Kidney (tissue), 14 donors: Measurements from ENCODE around the gene ZNF35. TPM values are rescaled to one million over a fixed set of nuclear protein-coding genes. Genes with fewer than 3 reads are reported as not detected.

Experiments
- DNase-seq, 5 donors: peaks; one replicate each; pipeline ENCODE4 v3.0.0-alpha.2; 2013 to 2020
- FAIRE-seq: peaks from 2 replicates; lab custom pipeline; 2012; peaks lifted over from hg19 to GRCh38; lab: Jason Lieb, UNC
- H3K27ac ChIP-seq, 2 donors: one replicate each; pipeline ENCODE4 v1.7.0; 2013; ENCODE audit warnings: low read depth in 2 of 2, low read length in 2 of 2, inconsistent platforms in 1 of 2
- H3K27me3 ChIP-seq: one replicate; pipeline ENCODE4 v1.7.1; 2013; ENCODE audit warnings: low read length, inconsistent platforms; ENCODE audit not compliant: control insufficient read depth, insufficient read depth
- H3K36me3 ChIP-seq, 3 donors: one replicate each; pipeline versions ENCODE4 v1.7.0 to v1.7.1; 2013; ENCODE audit warnings: low read length in 3 of 3, control low read depth in 1 of 3, inconsistent platforms in 1 of 3; ENCODE audit not compliant: insufficient read depth in 3 of 3, control insufficient read depth in 2 of 3
- H3K4me1 ChIP-seq, 3 donors: one replicate each; pipeline versions ENCODE4 v1.7.0 to v1.7.1; 2013; ENCODE audit warnings: low read length in 3 of 3, inconsistent platforms in 1 of 3, low read depth in 1 of 3; ENCODE audit not compliant: control insufficient read depth in 2 of 3, insufficient read depth in 2 of 3
- H3K4me3 ChIP-seq, 3 donors: one replicate each; pipeline versions ENCODE4 v1.7.0 to v1.8.1; 2013; ENCODE audit warnings: low read length in 3 of 3, control low read depth in 1 of 3, inconsistent platforms in 1 of 3
- H3K9ac ChIP-seq, 3 donors: one replicate each; pipeline versions ENCODE4 v1.7.0 to v1.7.1; 2013; ENCODE audit warnings: low read length in 3 of 3, control low read depth in 1 of 3, inconsistent platforms in 1 of 3
- H3K9me3 ChIP-seq, 3 donors: one replicate each; pipeline versions ENCODE4 v1.7.0 to v1.7.1; 2013; ENCODE audit warnings: low read length in 3 of 3, control low read depth in 1 of 3, inconsistent platforms in 1 of 3; ENCODE audit not compliant: control insufficient read depth in 2 of 3, insufficient read depth in 1 of 3
- intact Hi-C: fragments of 100-400 bp; cut with DNase I; formaldehyde crosslinking; loops from one replicate; pipeline ENCODE4 v1.11.1; 2022
- polyA plus RNA-seq: library from polyadenylated mRNA; stranded (reverse); fragments of 350-450 nt; fragmentation: Illumina TruSeq; extraction: RNeasy Lipid Tissue Mini Kit (QIAGEN cat#74804); gene quantifications from one replicate; pipeline ENCODE4 v1.2.3, GENCODE V29; 2014; ENCODE audit warnings: low read depth, low replicate concordance; ENCODE audit not compliant: insufficient read depth
- total RNA-seq: library from RNA; stranded (reverse); fragmentation: NEBNext Ultra II Directional; extraction: Animal tissue kit (Norgen Biotek cat#: 25700); gene quantifications from one replicate; pipeline ENCODE4 v1.2.1, GENCODE V29; 2021
- TF ChIP-seq, protein P1 (sequence below): IDR thresholded peaks from 3 replicates; pipeline ENCODE4 v1.5.1; 2012; ENCODE audit warnings: mild to moderate bottlenecking, moderate library complexity, borderline replicate concordance; ENCODE audit not compliant: insufficient read depth; ENCODE audit errors: extremely low read depth
- donor health status: control.
- donor health status: control.
- donor health status: control.
- donor health status: control.
- donor health status: control.
- donor health status: DM: yes; HTN: yes; CAD: no.
- donor health status: Normal renal cell carcinoma (clear cell type).

The ZNF35 gene
- total and polyA plus RNA-seq, 2 donors from 2014 or later: 2.6 to 11.6 TPM

DNA sequence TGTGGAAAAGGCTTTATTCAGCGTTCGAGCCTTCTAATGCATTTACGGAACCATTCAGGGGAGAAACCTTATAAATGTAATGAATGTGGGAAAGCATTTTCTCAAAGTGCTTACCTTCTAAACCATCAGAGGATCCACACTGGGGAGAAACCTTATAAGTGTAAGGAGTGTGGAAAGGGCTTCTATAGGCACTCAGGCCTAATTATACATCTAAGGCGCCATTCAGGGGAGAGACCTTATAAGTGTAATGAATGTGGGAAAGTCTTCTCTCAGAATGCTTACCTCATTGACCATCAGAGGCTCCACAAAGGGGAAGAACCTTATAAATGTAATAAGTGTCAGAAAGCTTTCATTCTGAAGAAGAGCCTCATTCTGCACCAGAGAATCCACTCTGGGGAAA lies 6.2 kb upstream of the ZNF35 start:
- intact Hi-C loops: no loop called here
- H3K9ac ChIP-seq: no peak overlapping the region
- no peak for FAIRE-seq
- no peaks in the 10 kb centered on the region for H3K4me1 ChIP-seq
- H3K4me3 ChIP-seq: no peak overlapping the region
- H3K36me3 ChIP-seq: peaks cover 26 to 34% (median 28%) of the 10 kb centered on the region in 3 donors
- H3K27ac ChIP-seq: no peak overlapping the region
- TF ChIP-seq, protein P1, sequence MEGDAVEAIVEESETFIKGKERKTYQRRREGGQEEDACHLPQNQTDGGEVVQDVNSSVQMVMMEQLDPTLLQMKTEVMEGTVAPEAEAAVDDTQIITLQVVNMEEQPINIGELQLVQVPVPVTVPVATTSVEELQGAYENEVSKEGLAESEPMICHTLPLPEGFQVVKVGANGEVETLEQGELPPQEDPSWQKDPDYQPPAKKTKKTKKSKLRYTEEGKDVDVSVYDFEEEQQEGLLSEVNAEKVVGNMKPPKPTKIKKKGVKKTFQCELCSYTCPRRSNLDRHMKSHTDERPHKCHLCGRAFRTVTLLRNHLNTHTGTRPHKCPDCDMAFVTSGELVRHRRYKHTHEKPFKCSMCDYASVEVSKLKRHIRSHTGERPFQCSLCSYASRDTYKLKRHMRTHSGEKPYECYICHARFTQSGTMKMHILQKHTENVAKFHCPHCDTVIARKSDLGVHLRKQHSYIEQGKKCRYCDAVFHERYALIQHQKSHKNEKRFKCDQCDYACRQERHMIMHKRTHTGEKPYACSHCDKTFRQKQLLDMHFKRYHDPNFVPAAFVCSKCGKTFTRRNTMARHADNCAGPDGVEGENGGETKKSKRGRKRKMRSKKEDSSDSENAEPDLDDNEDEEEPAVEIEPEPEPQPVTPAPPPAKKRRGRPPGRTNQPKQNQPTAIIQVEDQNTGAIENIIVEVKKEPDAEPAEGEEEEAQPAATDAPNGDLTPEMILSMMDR: no peak
- no peak for DNase-seq
- no peaks in the 10 kb centered on the region for H3K27me3 ChIP-seq
- peaks cover 9 to 27% (median 9%) of the 10 kb centered on the region in 3 donors for H3K9me3 ChIP-seq

- TF ChIP-seq, protein P1: no peak
- intact Hi-C loops: no loop called here
- Histone ChIP-seq H3K27me3 (no peaks in the 10 kb centered on the region), H3K9ac (no peak overlapping the region), H3K9me3 (peaks cover 9 to 27% (median 9%) of the 10 kb centered on the region in 3 donors), H3K36me3 (peaks cover 26 to 34% (median 28%) of the 10 kb centered on the region in 3 donors), H3K4me3 (no peak overlapping the region), H3K4me1 (peaks cover 0 to 2% (median 0%) of the 10 kb centered on the region in 3 donors), H3K27ac (no peak overlapping the region)
- DNase-seq (no peak), FAIRE-seq (no peak)
Measured at GRCh38 chr3:44643024-44643423, 5.5 kb upstream of the ZNF35 start.

GRCh38 chr3:44647771-44648170 lies 761 bp upstream of the ZNF35 start:
- Histone ChIP-seq H3K9ac (no peak overlapping the region), H3K27ac (no peak overlapping the region), H3K4me3 (no peak overlapping the region), H3K27me3 (no peaks in the 10 kb centered on the region), H3K36me3 (peaks cover 7 to 21% (median 11%) of the 10 kb centered on the region in 3 donors), H3K9me3 (peaks cover 0 to 11% (median under 1%) of the 10 kb centered on the region in 3 donors), H3K4me1 (peaks cover 0 to 6% (median 0%) of the 10 kb centered on the region in 3 donors)
- TF ChIP-seq, protein P1: no peak
- no peak for FAIRE-seq
- no peak for DNase-seq
- intact Hi-C loops: no loop called here

- DNase-seq (no peak), FAIRE-seq (peak; percentile 45)
- H3K4me1 ChIP-seq: peaks cover 0 to 6% (median 0%) of the 10 kb centered on the region in 3 donors
- intact Hi-C loops: no loop called here
- H3K9me3 ChIP-seq: no peaks in the 10 kb centered on the region
- H3K4me3 ChIP-seq: no peak overlapping the region
- no peak overlapping the region for H3K27ac ChIP-seq
- H3K9ac ChIP-seq: no peak overlapping the region
- H3K27me3 ChIP-seq: no peaks in the 10 kb centered on the region
- H3K36me3 ChIP-seq: peaks cover 6 to 31% (median 9%) of the 10 kb centered on the region in 3 donors
- TF ChIP-seq, protein P1: no peak
Measured at GRCh38 chr3:44649709-44650108, 1.2 kb downstream of the ZNF35 start.
